Mammary epithelial cell (primary cell): ENCODE results near the gene PRKCA.

ENCODE experiments used
- CTCF ChIP-seq, 2 donors: IDR thresholded peaks in 1 of 2; conservative IDR thresholded peaks in 1 of 2; 2 replicates each; pipeline ENCODE4 v1.5.1; 2011 to 2012; ENCODE audit warnings: inconsistent platforms in 2 of 2, low read length in 2 of 2, mild to moderate bottlenecking in 2 of 2, control low read depth in 1 of 2, low read depth in 1 of 2; ENCODE audit not compliant: insufficient read depth in 1 of 2; ENCODE audit errors: extremely low read depth in 1 of 2
- EZH2 ChIP-seq: IDR thresholded peaks from 2 replicates; pipeline ENCODE4 v1.6.1; 2012; ENCODE audit warnings: low read length, inconsistent platforms, borderline replicate concordance

GRCh38 chr17:66567234-66568170, 265.1 kb downstream of the PRKCA start:
- TF ChIP-seq CTCF (conservative IDR thresholded peaks at IDR 0.05 in 1 of 2, IDR thresholded peaks at IDR 0.05 in 1 of 2; ENCODE audit: extremely low read depth in 1 of 2, insufficient read depth in 1 of 2, low read depth in 1 of 2, low read length in 2 of 2) (peak; percentile 92 to 97), EZH2 (no peak)
